Activated CD4-positive, alpha-beta T cell treated with anti-CD3 and anti-CD28 coated beads, Interleukin-2, amount 50 U/mL, for 16 hours (primary cell): ENCODE data around the gene RBMX.

Experiments
- DNase-seq: peaks from one replicate; pipeline ENCODE4 v3.0.0-alpha.2; 2020

Gene RBMX

GRCh38 chrX:136829413-136829812 is 51.1 kb downstream of the RBMX start:
- DNase-seq, result no peak

- no peak for DNase-seq
Observed at GRCh38 chrX:136828830-136829229, 51.7 kb downstream of the RBMX start.

GRCh38 chrX:136827026-136827425 is 53.5 kb downstream of the RBMX start:
- no peak for DNase-seq

- DNase-seq, result no peak
Observed at GRCh38 chrX:136825771-136826170, 54.8 kb downstream of the RBMX start.
